ENCODE data around the gene MYRF.

GRCh38 chr11:61799665-61800284 is 47.3 kb downstream of the MYRF start:
- TF ChIP-seq, protein P1, sequence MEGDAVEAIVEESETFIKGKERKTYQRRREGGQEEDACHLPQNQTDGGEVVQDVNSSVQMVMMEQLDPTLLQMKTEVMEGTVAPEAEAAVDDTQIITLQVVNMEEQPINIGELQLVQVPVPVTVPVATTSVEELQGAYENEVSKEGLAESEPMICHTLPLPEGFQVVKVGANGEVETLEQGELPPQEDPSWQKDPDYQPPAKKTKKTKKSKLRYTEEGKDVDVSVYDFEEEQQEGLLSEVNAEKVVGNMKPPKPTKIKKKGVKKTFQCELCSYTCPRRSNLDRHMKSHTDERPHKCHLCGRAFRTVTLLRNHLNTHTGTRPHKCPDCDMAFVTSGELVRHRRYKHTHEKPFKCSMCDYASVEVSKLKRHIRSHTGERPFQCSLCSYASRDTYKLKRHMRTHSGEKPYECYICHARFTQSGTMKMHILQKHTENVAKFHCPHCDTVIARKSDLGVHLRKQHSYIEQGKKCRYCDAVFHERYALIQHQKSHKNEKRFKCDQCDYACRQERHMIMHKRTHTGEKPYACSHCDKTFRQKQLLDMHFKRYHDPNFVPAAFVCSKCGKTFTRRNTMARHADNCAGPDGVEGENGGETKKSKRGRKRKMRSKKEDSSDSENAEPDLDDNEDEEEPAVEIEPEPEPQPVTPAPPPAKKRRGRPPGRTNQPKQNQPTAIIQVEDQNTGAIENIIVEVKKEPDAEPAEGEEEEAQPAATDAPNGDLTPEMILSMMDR (IDR thresholded peaks at IDR 0.05): no peak
- no peak for TF ChIP-seq POLR2A (IDR thresholded peaks at IDR 0.05)

Measured in heart left ventricle (tissue), 13 donors.